Left lobe of liver (tissue), 2 donors: ENCODE results near the gene PIP5KL1. TPM values are rescaled to one million over a fixed set of nuclear protein-coding genes. Genes with fewer than 3 reads are reported as not detected.
A peak's percentile ranks its signal among the peaks of the same experiment; 100 is the strongest.
"Not testable (repeated sequence)": the region's sequence is repeated elsewhere in the genome, so short reads cannot be mapped to it uniquely, and the experiment has no call there.

Source experiments
- ATAC-seq: fragments of 200-7000 bp; cut with Tn5 transposase; one replicate; pipeline ENCODE4 v1.9.1; 2020; ENCODE audit warnings: mild to moderate bottlenecking, moderate library complexity
- DNase-seq: peaks from one replicate; pipeline ENCODE4 v3.0.0-alpha.2; 2020; ENCODE audit warnings: low spot score
- total RNA-seq: library from RNA; stranded (reverse); gene quantifications from one replicate; pipeline ENCODE4 v1.2.1, GENCODE V29; 2021
- donor health status: DM: no; HTN: no; CAD: no; lungs with moderate emphysema.
- donor health status: DM: no; HTN: yes; CAD: no.

Gene PIP5KL1
- total RNA-seq, 1 donor from 2014 or later: 0.40 TPM

DNA sequence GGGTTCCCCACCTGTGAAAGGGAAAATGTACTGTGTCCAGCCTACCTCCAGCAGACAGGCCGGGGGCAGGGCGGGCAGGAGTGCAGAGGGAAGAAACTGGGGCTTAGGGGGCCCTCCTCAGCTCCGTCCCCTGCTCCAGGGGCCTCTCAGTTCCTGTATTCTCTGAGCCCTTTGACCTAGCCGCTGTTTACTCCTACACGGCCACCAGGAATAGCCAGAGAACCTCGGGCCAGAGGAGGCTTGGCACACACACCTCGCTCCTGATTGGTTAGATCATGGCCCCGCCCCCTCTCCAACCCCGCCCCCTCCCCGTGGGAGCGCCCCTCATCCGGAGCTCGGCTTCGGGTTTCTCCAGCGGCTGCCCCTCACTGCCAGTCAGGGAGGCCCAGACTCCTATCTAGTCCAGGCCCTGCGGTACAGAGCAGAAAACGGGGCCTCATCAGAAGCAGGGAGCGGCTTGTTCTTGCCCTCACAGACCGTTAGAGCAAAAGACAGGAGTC lies 33.3 kb downstream of the PIP5KL1 start:
- ATAC-seq: peak; percentile 88
- DNase-seq: peak; percentile 90

DNA sequence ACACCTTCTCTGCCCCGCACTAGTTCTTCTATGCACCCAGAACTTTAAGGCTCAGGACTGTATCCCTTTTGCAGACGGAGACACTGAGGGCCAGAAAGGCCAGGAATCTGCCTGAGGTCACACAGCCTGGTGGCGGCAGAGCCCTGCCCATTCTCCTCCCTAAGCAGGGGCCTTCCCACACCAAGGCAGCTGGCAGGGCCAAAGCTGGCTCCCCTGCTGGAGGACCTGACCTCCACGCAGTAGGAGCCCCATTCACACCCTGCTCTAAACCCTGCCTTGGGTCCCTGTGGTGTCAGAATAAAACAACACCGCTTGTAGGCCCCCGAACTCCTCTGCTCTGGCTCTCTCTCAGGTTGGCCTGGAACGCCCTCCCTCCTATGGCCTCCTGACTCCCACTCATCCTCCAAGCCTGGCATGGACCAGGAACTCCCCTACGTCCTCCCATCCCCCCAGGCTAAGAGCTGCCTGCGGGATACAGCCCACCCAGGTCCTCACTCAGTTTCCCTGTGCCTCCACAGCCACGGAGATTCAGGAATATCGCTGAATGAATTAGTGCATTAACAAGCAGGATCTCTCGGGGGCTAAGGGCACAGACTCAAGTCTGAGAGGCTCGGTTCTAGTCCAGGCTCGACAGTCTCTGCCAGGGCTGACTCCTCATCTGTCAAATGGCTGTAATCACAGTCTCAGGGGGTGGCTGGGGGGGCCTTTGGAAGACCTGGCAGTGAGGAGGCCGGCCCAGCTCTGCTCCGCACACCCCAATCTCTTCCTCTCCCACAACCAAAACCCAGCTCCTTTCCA lies 34.0 kb downstream of the PIP5KL1 start:
- ATAC-seq: peak; percentile 2
- no peak for DNase-seq

DNA sequence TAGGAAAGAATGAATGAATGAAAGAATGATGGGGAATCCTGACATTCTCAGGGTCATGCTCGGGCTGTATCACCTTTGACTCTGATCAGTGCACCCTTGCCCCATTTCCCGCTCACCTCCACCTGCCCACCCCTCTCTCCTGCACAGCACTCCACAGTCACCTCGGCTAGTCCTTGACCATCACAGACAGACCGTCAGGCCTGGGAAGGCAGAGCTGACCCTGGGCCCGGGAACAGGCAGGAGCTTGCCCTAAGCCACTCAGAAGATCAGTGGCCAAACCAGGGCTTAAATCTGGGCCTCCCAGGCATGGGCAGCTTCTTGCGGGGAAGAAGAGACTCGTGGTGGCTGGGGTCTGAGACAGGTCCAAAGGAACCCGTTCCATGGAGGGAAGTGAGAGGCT lies 34.8 kb downstream of the PIP5KL1 start:
- ATAC-seq: no peak
- DNase-seq: no peak

DNA sequence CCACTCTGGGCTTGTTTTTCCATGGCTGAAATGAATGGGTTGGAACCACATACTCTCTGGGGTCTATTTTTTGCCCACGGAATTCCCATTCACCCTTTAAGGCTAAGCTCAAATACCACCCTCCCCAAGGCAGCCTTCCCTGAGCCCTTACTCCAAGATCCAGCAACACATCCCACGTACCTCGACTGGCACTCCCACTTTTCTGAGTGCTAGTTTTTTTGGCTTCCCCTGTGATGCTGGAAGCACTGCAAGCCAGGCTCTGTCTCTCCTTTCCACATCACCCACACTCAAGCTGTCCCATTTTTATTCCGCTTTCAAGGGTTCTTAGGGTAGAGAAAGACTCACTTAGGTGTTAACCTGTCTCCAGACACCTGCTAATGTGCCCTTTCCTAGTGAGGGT lies 37.2 kb downstream of the PIP5KL1 start:
- ATAC-seq: no peak
- DNase-seq: no peak

DNA sequence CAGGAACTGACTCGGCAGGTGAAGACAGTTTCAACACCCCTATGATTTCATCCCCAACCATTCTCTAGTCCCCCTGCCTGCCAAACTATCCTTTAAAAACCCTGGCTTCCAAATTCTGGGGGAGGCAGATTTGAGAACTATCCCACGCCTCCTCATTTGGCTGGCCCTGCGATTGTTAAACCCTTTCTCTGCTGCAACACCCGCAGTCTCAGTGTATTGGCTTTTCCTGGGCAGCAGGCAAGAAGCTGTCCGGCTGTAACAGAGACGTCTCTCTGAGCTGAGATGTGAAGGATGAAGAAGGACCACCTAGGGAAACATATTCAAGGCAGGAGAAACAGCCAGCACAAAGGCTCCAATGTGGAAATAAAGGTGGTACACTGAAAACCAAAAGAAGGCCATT lies 37.7 kb downstream of the PIP5KL1 start:
- ATAC-seq: no peak
- DNase-seq: no peak

DNA sequence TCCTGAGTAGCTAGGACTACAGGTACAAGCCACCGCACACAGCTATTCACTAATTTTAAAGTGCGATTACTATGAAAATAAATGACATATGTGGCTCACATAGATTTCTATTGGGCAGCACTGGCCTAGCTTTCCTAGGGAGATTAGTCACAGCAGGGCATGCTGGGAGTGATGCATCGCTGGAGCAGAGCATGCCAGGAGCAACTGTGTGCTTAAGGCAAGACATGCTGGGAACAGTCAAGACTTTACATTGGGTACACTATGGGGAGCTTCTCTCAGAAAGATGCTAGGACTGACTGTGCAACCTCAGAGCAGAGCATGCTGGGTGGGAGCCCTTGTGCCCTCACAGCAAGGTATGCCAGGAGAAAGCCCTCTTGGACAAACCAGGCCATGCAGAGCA lies 40.5 kb downstream of the PIP5KL1 start:
- DNase-seq (no peak), ATAC-seq (no peak)

DNA sequence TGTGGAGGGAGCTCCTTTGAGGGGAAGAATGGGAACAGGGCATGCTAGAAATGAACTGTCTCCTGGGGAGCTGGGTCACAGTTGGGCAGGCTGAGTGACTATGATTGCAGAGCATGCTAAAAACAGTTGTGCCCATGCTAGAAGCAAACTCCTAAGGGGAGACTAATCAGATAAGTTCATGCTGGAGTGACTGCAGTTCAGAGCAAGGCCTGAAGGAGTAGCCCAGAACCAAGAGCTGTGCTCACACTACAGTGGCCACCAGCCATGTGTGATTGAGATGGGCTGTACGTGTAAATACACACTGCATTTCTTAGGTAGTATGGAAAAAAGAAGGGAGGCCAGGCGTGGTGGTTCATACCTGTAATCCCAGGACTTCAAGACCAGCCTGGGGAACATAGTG lies 42.8 kb downstream of the PIP5KL1 start:
- DNase-seq: no peak
- no peak for ATAC-seq

DNA sequence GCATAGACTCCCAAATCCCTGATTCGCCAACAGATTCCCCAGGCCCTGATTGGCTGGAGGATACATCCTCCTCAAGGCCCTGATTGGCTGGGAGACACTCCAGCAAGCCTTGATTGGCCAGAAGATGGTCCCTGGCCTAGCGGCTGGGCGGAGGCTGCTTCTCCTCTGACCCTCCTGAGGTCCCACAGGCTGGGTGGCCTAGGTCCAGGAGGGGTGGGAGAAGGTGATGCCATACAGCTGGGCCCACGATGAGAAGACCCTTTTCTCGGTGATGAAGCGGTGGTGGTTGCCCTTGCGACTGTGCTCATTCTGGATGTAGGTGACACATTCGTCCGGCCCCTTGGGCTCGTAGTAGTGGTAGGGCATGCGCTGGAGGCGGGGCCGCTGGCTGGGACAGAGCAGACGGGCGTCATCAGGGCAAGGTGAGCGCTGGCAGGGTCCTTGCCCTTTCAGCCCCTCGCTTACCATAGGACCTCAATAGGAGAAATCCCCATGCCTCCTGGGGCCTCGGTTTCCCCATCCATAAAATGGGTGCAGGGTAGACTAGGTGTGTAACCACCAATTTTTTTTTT lies 44.1 kb downstream of the PIP5KL1 start:
- no peak for ATAC-seq
- DNase-seq: no peak

DNA sequence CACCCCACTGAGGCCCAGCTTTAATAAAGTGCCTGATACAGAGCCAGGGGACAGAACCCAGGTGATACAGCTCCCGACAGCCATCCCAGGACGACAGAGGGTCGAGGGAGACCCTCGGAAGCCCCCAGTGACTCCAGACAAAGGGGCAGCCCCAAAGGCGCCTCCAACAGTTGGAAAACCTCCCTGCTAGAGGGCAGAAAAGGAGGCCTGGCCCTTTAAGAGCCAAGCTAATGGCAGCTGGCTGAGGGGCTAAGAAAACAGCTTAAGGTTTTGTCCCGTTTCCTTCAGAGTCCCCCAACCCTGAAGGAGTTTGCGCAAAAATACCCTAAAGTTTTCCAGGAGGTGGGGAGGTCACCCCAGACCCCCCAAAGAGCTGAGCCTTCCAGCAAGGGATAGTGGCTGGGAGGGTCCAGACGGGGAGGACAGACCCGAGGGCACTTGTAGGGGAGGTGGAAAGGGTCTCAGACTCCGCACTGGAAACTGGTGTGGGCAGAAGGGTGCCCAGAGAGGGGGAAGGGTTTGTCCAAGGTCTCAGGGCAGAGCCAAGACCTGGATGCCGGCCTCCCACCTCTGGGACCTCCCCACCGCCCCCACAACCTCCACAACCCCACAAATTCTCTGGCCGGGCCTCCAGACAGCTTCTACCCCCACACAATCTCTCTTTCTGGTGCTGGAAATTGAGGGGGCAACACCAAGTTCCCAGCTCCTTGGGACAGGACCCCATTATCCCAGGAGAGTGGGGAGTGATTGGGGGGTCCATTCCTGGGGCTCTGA lies 44.9 kb downstream of the PIP5KL1 start:
- no peak for DNase-seq
- ATAC-seq: no peak

DNA sequence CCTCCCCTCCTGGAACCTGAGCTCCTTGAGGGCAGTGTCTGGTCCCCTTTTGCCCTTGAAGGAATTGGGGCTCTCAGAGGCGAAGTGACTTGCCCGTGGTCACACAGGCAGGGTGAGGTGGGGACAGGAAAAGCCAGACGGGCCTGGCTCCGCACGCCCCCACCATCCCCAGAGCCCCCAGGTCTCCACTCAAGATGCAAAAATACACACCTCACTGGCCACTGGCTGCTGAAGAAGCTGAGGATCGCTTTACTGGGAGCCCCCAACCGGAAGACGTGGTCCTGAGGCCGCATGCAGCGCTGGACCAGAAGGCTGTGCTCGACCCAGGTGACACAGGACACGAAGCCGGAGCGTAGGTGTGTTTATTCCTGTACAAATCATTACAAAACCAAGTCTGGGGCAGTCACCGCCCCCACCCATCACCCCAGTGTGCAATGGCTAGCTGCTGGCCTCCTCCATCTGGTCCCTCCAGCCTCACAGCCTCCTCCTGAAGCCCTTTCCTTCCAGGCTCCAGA lies 45.5 kb downstream of the PIP5KL1 start:
- DNase-seq: no peak
- ATAC-seq: no peak

DNA sequence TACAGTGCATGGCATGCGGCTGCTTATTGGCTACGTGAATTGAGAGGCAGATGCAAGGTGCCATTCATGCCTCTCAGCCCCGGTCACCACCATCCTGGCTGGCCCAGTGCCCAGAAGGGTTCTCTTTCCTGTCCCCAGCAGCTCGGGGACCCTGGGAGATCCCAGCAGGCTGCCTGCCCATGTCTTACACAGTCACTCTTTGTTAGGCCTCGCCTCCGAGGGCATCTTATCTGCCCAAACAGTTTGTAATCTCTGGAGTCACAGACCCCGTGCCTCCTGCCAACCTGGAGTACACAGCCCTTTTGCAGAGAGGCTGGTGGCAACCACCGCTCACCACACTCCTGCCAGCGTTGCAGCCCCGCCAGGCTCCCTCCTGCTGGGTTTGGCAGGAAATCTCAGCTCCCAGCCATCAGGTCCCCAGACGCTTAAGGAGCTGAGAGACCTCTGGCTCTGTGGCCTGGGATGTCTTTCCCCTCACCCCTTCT lies 46.1 kb downstream of the PIP5KL1 start:
- peak; percentile 45 for ATAC-seq
- no peak for DNase-seq

DNA sequence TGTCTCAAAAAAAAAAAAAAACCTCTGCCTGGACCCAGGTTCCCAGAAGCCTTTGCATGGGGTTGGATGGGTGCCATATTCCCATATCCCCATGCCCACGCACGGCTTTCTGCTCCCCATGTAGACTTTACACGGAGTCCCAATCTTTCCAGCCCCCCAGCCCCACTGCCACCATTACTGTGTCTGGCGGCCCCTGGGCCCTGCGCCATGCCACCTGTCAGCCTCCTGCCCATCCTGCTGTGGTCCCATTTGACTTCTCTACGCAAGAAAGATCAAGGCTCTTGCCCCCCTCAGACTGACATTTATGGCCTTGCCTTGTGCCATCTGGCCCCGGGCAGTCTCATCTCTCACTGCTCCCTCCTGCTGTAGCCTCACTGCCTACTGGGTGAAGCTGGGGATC lies 46.6 kb downstream of the PIP5KL1 start:
- no peak for ATAC-seq
- no peak for DNase-seq

DNA sequence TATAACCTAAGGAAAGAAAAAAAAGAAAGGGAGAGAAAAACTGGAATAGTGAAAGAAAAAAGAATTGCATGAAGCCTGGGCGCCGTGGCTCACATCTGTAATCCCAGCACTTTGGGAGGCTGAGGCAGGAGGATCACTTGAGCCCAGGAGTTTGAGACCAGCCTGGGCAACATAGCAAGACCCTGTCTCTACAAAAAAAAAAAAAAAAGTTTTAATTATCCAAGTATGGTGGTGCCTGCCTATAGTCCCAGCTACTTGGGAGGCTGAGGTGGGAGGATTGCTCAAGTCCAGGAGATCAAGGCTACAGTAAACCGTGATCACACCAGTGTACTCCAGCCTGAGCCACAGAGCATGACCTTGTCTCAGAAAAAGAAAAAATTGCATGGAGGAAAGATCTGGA lies 48.9 kb downstream of the PIP5KL1 start:
- DNase-seq: not testable (repeated sequence)

DNA sequence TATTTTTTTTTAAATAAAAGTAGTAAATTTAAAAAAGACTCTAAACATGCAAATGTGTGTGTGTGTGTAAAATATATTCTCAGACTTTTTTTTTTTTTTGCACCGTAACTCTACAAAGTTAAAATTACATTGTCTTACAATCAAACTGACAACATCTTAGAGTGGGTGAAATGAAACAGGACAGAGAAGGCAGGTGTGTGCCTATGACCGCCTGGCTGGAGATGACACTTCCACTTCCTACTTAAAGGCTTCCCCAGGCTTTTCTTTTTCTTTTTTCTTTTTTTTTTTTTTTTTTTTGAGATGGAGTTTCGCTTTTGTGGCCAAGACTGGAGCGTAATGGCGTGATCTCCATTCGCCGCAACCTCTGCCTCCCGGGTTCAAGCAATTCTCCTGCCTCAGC lies 50.4 kb downstream of the PIP5KL1 start:
- ATAC-seq (no peak), DNase-seq (no peak)

More for the DNA sequence above, 48.9 kb downstream of the PIP5KL1 start:
- not testable (repeated sequence) for ATAC-seq

DNA sequence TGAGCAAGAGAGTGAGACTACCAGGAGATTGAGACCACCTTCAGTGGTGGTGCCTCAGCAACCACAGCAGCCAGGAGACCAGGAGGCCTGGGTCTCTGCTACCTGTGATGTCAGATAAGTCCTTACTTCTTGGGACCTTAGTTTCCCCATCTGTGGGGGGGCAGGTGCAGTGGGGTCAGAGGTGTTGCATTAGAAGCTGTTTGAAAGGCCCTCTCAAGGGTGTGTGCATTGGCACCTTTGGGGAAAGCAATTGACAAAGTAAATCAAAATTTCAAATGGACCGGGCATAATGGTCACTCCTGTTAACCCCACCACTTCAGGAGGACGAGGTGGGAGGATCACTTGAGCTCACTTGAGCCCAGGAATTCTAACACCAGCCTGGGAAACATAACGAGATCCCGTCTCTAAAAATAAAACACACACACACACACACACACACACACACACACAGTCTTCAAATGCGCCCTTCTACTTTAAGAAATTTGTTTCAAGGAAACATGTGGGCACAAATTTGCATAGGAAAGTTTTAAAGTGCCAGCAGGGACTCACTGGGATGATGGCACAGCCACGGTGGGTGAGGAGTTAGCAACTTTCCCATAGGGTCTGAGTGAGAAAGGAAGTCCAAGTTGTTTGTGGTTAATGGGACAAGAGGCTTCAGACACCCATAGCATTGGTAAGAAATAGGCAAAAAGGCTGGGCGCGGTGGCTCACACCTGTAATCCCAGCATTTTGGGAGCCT lies 51.8 kb downstream of the PIP5KL1 start:
- ATAC-seq: no peak
- no peak for DNase-seq

DNA sequence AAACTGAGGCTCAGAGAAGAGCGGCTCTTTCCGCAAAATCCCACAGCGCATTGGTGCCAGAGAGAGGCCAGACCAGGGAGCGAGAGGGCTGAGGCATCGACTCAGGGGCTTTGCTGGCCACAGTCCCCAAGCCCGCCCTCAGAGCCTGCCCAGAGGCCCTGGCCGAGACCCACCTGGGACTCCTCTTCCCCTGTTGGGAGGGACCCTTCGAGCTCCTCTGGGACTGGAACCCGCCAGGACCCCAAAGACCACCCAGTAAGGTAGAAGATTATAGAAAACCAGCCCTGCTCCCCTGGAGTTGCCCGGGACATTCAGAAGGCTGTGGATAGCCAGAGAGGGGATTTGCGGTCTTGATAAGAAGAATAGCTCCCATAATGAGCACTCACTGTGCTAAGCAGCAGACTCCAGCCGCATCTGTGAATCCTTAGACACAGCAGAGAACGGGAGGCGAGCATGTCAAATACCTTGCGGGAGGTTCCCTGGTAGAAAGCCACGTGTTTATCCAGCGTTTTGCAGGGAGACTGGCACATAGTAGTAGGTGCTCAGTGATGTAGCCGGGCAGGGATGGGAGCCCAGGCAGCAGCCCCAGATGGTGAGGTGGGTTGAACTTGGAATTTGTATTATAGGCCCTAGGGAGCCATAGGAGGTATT lies 52.5 kb downstream of the PIP5KL1 start:
- no peak for DNase-seq
- peak; percentile 8 for ATAC-seq

DNA sequence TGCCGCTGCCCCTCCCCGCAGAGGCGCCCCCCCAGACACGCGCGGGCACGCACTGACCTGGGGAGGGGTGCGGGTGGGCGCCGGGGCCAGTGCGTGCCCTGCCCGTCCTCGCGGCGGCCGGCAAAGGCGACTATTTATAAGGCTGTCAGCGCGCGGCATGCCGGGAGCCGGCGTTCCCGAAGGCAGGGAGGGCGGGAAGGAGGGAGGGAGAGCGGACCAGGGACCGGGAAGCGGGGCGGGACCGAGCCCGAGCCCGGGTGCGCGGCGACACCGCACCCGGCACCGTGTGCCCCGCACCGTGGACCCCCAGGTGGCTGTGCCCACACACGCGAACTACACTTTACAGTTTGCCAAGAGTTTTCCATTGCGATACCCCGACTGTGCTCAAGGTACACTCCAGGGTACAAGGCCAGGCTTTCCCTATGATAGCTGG lies 53.0 kb downstream of the PIP5KL1 start, which contains the start of gene AK1:
Gene AK1 (minus strand): TSS at position 110 of the 433 bp plus-strand sequence. CDS start 3,058 bp downstream, outside the sequence.
- DNase-seq (peak; percentile 87), ATAC-seq (peak; percentile 89)

DNA sequence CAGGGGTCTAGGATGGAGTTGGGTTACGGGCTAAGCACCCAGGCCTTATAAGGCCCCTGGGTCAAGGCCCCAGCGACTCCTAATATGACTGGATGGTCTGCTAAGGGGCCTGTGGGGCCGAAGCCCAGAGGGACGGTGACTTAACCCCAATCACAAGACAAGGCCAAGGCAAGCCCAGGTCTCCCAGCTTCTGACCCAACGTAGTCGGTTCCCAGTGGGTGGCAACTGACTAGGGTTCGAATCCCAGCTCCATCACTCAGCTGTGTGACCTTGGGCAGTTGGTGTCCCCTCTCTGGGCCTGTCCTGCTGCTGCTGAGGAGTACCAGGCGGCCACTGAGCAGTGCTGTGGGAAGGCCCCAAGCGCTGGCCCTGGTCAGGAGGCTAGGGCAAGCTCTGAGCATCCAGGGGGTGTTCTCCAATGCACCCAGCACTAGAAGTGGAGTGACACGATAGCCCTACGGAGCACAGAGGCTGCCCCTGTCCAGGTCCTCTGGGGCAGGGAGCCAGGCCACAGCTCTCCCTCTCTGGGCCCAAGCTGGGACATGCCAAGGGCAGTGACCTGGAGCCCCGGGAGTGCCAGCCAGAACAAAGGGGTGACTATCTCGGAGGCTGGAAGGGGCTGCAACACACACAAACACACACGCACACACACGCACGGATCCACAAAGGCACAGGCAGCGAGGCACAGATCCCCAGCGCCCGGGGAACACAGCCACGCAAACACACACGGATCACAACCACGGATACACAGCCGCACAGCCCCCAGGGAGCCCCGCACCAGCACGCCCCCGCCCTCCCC lies 53.6 kb downstream of the PIP5KL1 start:
- peak; percentile 77 for ATAC-seq

More for the DNA sequence above, 53.6 kb downstream of the PIP5KL1 start:
- peak; percentile 72 for DNase-seq
